AG10803 (cell line): ENCODE data around the gene MFGE8.

Experiments
- DNase-seq: peaks from one replicate; pipeline ENCODE4 v3.0.0; 2010; ENCODE audit warnings: low read depth
- H3K4me3 ChIP-seq: 2 replicates; pipeline ENCODE4 v1.5.1; 2011; ENCODE audit warnings: mild to moderate bottlenecking, low read length, control low read depth
- CTCF ChIP-seq: conservative IDR thresholded peaks from 2 replicates; pipeline ENCODE4 v1.5.1; 2011; ENCODE audit warnings: mild to moderate bottlenecking, low read length, control low read depth, inconsistent platforms

Gene MFGE8

GRCh38 chr15:88872106-88872505 is 41.1 kb downstream of the MFGE8 start:
- DNase-seq: no peak
- H3K4me3 ChIP-seq: no peak overlapping the region
- TF ChIP-seq CTCF: no peak

DNA sequence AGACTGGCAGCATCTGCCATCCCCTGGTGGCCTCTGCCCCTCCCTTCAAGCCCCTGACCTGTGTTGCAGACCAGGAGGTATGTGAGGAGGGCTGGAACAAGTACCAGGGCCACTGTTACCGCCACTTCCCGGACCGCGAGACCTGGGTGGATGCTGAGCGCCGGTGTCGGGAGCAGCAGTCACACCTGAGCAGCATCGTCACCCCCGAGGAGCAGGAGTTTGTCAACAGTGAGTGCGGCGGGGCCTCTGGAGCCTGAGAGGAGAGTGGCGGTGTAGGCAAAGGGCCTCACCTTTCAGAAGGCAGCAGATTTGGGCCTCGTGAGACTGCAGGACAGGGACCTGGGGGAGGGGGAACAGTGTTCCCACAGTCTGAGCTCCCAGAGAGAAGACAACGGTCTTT is 41.9 kb downstream of the MFGE8 start:
- no peak for TF ChIP-seq CTCF
- DNase-seq: no peak

GRCh38 chr15:88866295-88866881 is 46.8 kb downstream of the MFGE8 start:
- no peak overlapping the region for H3K4me3 ChIP-seq
- DNase-seq: no peak
- TF ChIP-seq CTCF: no peak

More for the DNA sequence above, 41.9 kb downstream of the MFGE8 start:
- no peak overlapping the region for H3K4me3 ChIP-seq

DNA sequence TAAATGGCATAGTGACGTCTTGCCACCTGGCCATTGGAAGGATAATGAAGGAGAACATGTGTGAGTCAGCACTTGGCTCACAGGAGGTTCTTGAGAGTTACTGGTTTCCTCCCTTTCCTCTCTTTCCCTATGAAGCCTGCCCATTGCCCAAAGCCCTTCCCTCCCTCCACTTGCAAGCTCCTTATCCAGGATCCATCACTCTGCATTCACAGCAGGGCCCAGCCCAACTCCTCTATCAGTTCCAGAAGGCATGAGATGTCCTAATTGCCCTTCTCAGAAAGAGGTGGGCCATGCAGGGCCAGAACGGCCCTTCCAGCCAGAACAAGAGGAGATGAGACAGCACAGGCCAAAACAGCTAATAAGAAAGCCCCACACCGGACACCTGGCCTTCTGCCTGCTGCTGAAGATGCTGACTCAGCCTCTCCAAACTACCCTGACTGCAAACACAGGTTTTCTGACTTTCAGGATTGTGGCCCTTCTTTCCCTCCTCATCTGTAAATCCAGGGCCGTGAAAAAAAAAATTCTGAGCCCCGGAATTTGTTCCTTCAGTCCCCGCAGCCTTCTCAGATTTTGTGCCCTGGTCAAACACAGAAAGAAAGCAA is 47.6 kb downstream of the MFGE8 start:
- TF ChIP-seq CTCF: no peak
- no peak for DNase-seq
- H3K4me3 ChIP-seq: no peak overlapping the region

GRCh38 chr15:88864861-88865497 is 48.2 kb downstream of the MFGE8 start:
- DNase-seq: no peak
- TF ChIP-seq CTCF: no peak

DNA sequence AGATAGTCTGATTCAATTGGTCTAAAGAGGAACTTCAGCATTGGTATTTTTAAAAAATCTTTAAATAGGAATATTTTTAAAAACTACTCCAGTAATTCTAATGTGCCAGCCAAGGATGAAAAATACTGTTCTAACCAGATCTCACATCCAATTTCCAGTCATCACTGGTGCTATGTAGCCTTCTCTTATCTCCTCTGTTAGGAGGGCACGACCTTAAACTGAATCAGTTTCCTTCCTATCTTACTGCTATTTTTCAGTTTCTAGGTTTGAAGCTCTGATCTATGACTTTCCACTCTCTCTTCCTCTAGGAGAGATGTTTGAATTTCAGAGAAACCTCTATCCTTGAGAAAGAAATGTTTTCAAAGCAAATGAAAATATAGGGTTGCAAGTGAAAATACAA is 49.8 kb downstream of the MFGE8 start:
- no peak for DNase-seq
- no peak for TF ChIP-seq CTCF
- no peak overlapping the region for H3K4me3 ChIP-seq

More at GRCh38 chr15:88864861-88865497, 48.2 kb downstream of the MFGE8 start:
- H3K4me3 ChIP-seq: no peak overlapping the region

DNA sequence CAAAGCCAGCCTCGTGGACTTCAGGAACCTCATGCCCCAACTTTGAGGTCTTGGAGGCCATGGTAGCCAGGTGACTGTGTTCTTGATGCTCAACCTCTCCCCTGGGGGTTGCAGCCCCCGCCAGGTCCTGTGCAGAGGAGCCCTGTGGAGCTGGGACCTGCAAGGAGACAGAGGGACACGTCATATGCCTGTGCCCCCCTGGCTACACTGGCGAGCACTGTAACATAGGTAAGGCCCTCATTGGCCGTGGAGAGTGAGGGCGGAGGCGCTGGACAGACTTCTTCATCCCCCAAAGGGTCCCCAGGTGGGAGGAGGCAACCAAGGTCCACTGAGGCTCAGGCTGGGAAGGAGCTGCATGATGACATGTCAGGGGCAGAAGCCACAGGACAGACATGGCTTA is 53.0 kb downstream of the MFGE8 start:
- no peak for DNase-seq
- TF ChIP-seq CTCF: no peak
- H3K4me3 ChIP-seq: no peak overlapping the region
